B cell (primary cell): ENCODE measurements around the gene RFX4. TPM values are rescaled to one million over a fixed set of nuclear protein-coding genes. Genes with fewer than 3 reads are reported as not detected.

ENCODE experiments used
- ATAC-seq: fragments of 200-7000 bp; cut with Tn5 transposase; one replicate; pipeline ENCODE4 v1.10.0; 2021; ENCODE audit warnings: low read depth, mild to moderate bottlenecking, moderate number of reproducible peaks, moderate library complexity
- CTCF ChIA-PET: fragments of 350-600 bp; sonication (Branson Sonifier 250); formaldehyde crosslinking; loops from one replicate; lab custom pipeline; 2021; ENCODE audit warnings: antibody characterized with exemption, inconsistent platforms; lab: Charles Lee
- POLR2A ChIA-PET: fragments of 350-600 bp; sonication (Branson Sonifier 250); formaldehyde crosslinking; loops from one replicate; lab custom pipeline; 2021; ENCODE audit warnings: antibody characterized with exemption; lab: Charles Lee
- DNase-seq: peaks from one replicate; pipeline ENCODE4 v3.0.0; 2013
- H2AFZ ChIP-seq: 2 replicates; pipeline ENCODE4 v1.6.1; 2012; ENCODE audit warnings: mild to moderate bottlenecking, low read depth, low read length; ENCODE audit not compliant: insufficient read depth, poor library complexity, severe bottlenecking
- H3K27ac ChIP-seq, 2 donors: 1 replicate in 1 of 2; 2 replicates in 1 of 2; pipeline ENCODE4 v1.5.1; 2012 to 2013; ENCODE audit warnings: low read length in 2 of 2, mild to moderate bottlenecking in 2 of 2, moderate library complexity in 1 of 2
- H3K27me3 ChIP-seq, 4 experiments: fragments of 200-600 bp in 1 of 4; sonication (generic) in 1 of 4; replicated peaks in 1 of 4; 1 replicate in 2 of 4; 2 replicates in 2 of 4; pipeline versions ENCODE4 v1.6.1 to v1.7.0; 2013 to 2016; ENCODE audit warnings: low read length in 3 of 4, mild to moderate bottlenecking in 2 of 4, mixed read lengths in 1 of 4, moderate library complexity in 1 of 4; ENCODE audit not compliant: insufficient read depth in 4 of 4, control insufficient read depth in 3 of 4; ENCODE audit errors: control extremely low read depth in 1 of 4
- H3K36me3 ChIP-seq, 2 experiments: replicated peaks in 1 of 2; 1 replicate in 1 of 2; 2 replicates in 1 of 2; pipeline versions ENCODE4 v1.6.1 to v1.7.1; 2013; ENCODE audit warnings: low read length in 1 of 2; ENCODE audit not compliant: insufficient read depth in 2 of 2, control insufficient read depth in 1 of 2; ENCODE audit errors: control extremely low read depth in 1 of 2, extremely low read depth in 1 of 2
- H3K4me1 ChIP-seq, 2 donors: fragments of 200-600 bp in 1 of 2; sonication (generic) in 1 of 2; 1 replicate in 1 of 2; 2 replicates in 1 of 2; pipeline versions ENCODE4 v1.5.1 to v1.6.1; 2013 to 2017; ENCODE audit warnings: low read length in 2 of 2; ENCODE audit not compliant: control insufficient read depth in 2 of 2, insufficient read depth in 2 of 2
- H3K4me2 ChIP-seq: replicated peaks from 2 replicates; pipeline ENCODE3; 2012; ENCODE audit warnings: mild to moderate bottlenecking, low read depth, low read length; ENCODE audit not compliant: poor library complexity, severe bottlenecking
- H3K4me3 ChIP-seq, 5 experiments: fragments of 200-600 bp in 1 of 5; sonication (generic) in 1 of 5; 1 replicate in 3 of 5; 2 replicates in 2 of 5; pipeline versions ENCODE4 v1.5.1 to v1.7.0; 2011 to 2016; ENCODE audit warnings: low read length in 4 of 5, mild to moderate bottlenecking in 4 of 5, low read depth in 2 of 5, control low read depth in 1 of 5, moderate library complexity in 1 of 5; ENCODE audit not compliant: insufficient read depth in 1 of 5; ENCODE audit errors: control extremely low read depth in 1 of 5, extremely low read depth in 1 of 5
- H3K79me2 ChIP-seq: fragments of 200-600 bp; sonication (generic); one replicate; pipeline ENCODE4 v1.6.0; 2016; ENCODE audit warnings: low read length; ENCODE audit not compliant: control insufficient read depth, insufficient read depth
- H3K9ac ChIP-seq: fragments of 200-600 bp; sonication (generic); 2 replicates; pipeline ENCODE4 v1.6.1; 2017; ENCODE audit warnings: mild to moderate bottlenecking, low read length, moderate library complexity
- H3K9me3 ChIP-seq, 3 donors: one replicate each; pipeline versions ENCODE4 v1.6.1 to v1.7.1; 2013; ENCODE audit warnings: low read length in 2 of 3; ENCODE audit not compliant: control insufficient read depth in 2 of 3, insufficient read depth in 1 of 3; ENCODE audit errors: control extremely low read depth in 1 of 3
- H4K20me1 ChIP-seq: 2 replicates; pipeline ENCODE4 v1.6.0; 2012; ENCODE audit warnings: mild to moderate bottlenecking, low read length; ENCODE audit not compliant: insufficient read depth, control insufficient read depth, poor library complexity, severe bottlenecking
- H3K27ac Mint-ChIP-seq: one replicate; pipeline ENCODE4 v1.8.0; 2021; ENCODE audit warnings: mixed read lengths
- H3K27me3 Mint-ChIP-seq: one replicate; pipeline ENCODE4 v1.8.0; 2021; ENCODE audit warnings: mixed read lengths
- H3K4me1 Mint-ChIP-seq: one replicate; pipeline ENCODE4 v1.8.0; 2021; ENCODE audit warnings: mixed read lengths
- H3K4me3 Mint-ChIP-seq: one replicate; pipeline ENCODE4 v1.8.0; 2021; ENCODE audit warnings: mixed read lengths
- H3K9me3 Mint-ChIP-seq: one replicate; pipeline ENCODE4 v1.8.0; 2022; ENCODE audit warnings: mixed read lengths; ENCODE audit not compliant: insufficient read depth
- EZH2 ChIP-seq: IDR thresholded peaks from 2 replicates; pipeline ENCODE4 v1.6.1; 2012; ENCODE audit warnings: borderline replicate concordance, low read depth, mild to moderate bottlenecking, moderate library complexity, low read length; ENCODE audit not compliant: insufficient read depth, poor library complexity, severe bottlenecking
- WGBS: methylation state at CpG from one replicate; pipeline ENCODE4 v1.1.5; 2013; ENCODE audit warnings: missing lambda C conversion rate; ENCODE audit not compliant: insufficient coverage; 5-methylcytosine and 5-hydroxymethylcytosine counted together
- intact Hi-C: fragments of 100-400 bp; cut with micrococcal nuclease; formaldehyde crosslinking; loops from one replicate; pipeline ENCODE4 v1.10.0; 2022
- polyA plus RNA-seq: library from polyadenylated mRNA; depleted of rRNA; stranded (reverse); fragments of >200 nt; gene quantifications from 2 replicates; pipeline ENCODE4 v1.2.3, GENCODE V29; 2012
- total RNA-seq, 2 donors: library from RNA; stranded (reverse); fragments of 120-200 nt in 1 of 2; gene quantifications; 1 replicate in 1 of 2; 2 replicates in 1 of 2; pipeline versions ENCODE4 v1.2.3 to v1.2.4, GENCODE V29; 2013 to 2022
- TF ChIP-seq, protein P1 (sequence below): fragments of 200-600 bp; IDR thresholded peaks from one replicate; pipeline ENCODE4 v1.8.0; 2022; ENCODE audit warnings: antibody characterized with exemption, mild to moderate bottlenecking

The RFX4 gene
- total and polyA plus RNA-seq, 2 donors (not counting 1 experiment from before 2014, with no cell fraction given): not detected

GRCh38 chr12:106675651-106676435, 93.0 kb downstream of the RFX4 start:
- TF ChIP-seq EZH2: no peak
- TF ChIP-seq, protein P1, sequence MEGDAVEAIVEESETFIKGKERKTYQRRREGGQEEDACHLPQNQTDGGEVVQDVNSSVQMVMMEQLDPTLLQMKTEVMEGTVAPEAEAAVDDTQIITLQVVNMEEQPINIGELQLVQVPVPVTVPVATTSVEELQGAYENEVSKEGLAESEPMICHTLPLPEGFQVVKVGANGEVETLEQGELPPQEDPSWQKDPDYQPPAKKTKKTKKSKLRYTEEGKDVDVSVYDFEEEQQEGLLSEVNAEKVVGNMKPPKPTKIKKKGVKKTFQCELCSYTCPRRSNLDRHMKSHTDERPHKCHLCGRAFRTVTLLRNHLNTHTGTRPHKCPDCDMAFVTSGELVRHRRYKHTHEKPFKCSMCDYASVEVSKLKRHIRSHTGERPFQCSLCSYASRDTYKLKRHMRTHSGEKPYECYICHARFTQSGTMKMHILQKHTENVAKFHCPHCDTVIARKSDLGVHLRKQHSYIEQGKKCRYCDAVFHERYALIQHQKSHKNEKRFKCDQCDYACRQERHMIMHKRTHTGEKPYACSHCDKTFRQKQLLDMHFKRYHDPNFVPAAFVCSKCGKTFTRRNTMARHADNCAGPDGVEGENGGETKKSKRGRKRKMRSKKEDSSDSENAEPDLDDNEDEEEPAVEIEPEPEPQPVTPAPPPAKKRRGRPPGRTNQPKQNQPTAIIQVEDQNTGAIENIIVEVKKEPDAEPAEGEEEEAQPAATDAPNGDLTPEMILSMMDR: no peak
- no peak overlapping the region for H3K27ac Mint-ChIP-seq

GRCh38 chr12:106679574-106679973, 96.8 kb downstream of the RFX4 start:
- no peak overlapping the region for H3K9ac ChIP-seq
- no CpG with 5 or more reads among the region's 1 CpG for WGBS
- H3K27ac ChIP-seq: no peak overlapping the region
- CTCF ChIA-PET: no interaction called here
- H3K9me3 ChIP-seq: no peaks in the 10 kb centered on the region
- no peaks in the 10 kb centered on the region for H3K36me3 ChIP-seq
- POLR2A ChIA-PET: no interaction called here
- Mint-ChIP-seq H3K27me3 (peaks cover 56% of the 10 kb centered on the region), H3K27ac (no peak overlapping the region), H3K4me3 (no peak overlapping the region), H3K4me1 (no peaks in the 10 kb centered on the region), H3K9me3 (no peaks in the 10 kb centered on the region)
- H3K27me3 ChIP-seq: peaks cover 0 to 6% (median 0%) of the 10 kb centered on the region in 4 experiments
- no peaks in the 10 kb centered on the region for H3K79me2 ChIP-seq
- H2AFZ ChIP-seq: no peak overlapping the region
- H4K20me1 ChIP-seq: no peaks in the 10 kb centered on the region
- intact Hi-C loops: no loop called here
- no peak overlapping the region for H3K4me3 ChIP-seq
- DNase-seq (no peak), ATAC-seq (no peak)
- TF ChIP-seq EZH2: no peak
- TF ChIP-seq, protein P1: no peak
- H3K4me2 ChIP-seq: no peak overlapping the region
- no peaks in the 10 kb centered on the region for H3K4me1 ChIP-seq

More at GRCh38 chr12:106675651-106676435, 93.0 kb downstream of the RFX4 start:
- H3K4me3 ChIP-seq: no peak overlapping the region
- no peaks in the 10 kb centered on the region for H3K4me1 ChIP-seq
- POLR2A ChIA-PET: no interaction called here
- H3K9ac ChIP-seq: no peak overlapping the region
- H3K36me3 ChIP-seq: no peaks in the 10 kb centered on the region
- peaks cover 0 to 19% (median 0%) of the 10 kb centered on the region in 4 experiments for H3K27me3 ChIP-seq
- H4K20me1 ChIP-seq: no peaks in the 10 kb centered on the region
- no peaks in the 10 kb centered on the region for H3K9me3 ChIP-seq
- Mint-ChIP-seq H3K4me3 (no peak overlapping the region), H3K27me3 (peaks cover 64% of the 10 kb centered on the region), H3K4me1 (no peaks in the 10 kb centered on the region), H3K9me3 (no peaks in the 10 kb centered on the region)
- ATAC-seq (no peak), DNase-seq (no peak)
- H3K4me2 ChIP-seq: no peak overlapping the region
- 91% methylated on average over 10 of the region's 10 CpGs for WGBS
- CTCF ChIA-PET: no interaction called here
- intact Hi-C loops: no loop called here
- no peaks in the 10 kb centered on the region for H3K79me2 ChIP-seq
- H2AFZ ChIP-seq: no peak overlapping the region
- no peak overlapping the region for H3K27ac ChIP-seq
